ENCODE results near the gene SMURF1. TPM values are rescaled to one million over a fixed set of nuclear protein-coding genes. Genes with fewer than 3 reads are reported as not detected.

SMURF1 gene
- total RNA-seq, 3 donors from 2014 or later (not counting 1 experiment from before 2014, with no cell fraction given) = 33.3 to 34.7 (median 34.2) TPM

GRCh38 chr7:99039384-99039891, 104.5 kb downstream of the SMURF1 start:
- intact Hi-C loops (cut with micrococcal nuclease) = no loop called here
- no peak for TF ChIP-seq CTCF (IDR thresholded peaks at IDR 0.05)
- H3K4me1 ChIP-seq (ENCODE audit: control insufficient read depth, insufficient read depth, low read length) = no peaks in the 10 kb centered on the region
- Mint-ChIP-seq H3K27me3 (ENCODE audit: low read depth in 2 of 2) (no peaks in the 10 kb centered on the region), H3K36me3 (peaks cover 17% of the 10 kb centered on the region), H3K4me1 (peaks cover 7 to 10% of the 10 kb centered on the region in 2 donors), H3K4me3 (no peak overlapping the region), H3K27ac (no peak overlapping the region), H3K9me3 (no peaks in the 10 kb centered on the region)
- no peak overlapping the region for H3K27ac ChIP-seq (ENCODE audit: low read length)
- H3K27me3 ChIP-seq (ENCODE audit: control insufficient read depth, insufficient read depth, low read length) = no peaks in the 10 kb centered on the region
- DNase-seq = no peak
- no peak overlapping the region for H3K4me3 ChIP-seq (ENCODE audit: low read length)
- WGBS (ENCODE audit: insufficient coverage) = 98% methylated on average over 8 of the region's 8 CpGs
- no peaks in the 10 kb centered on the region for H3K9me3 ChIP-seq (ENCODE audit: control insufficient read depth, insufficient read depth, low read length)
- H3K36me3 ChIP-seq (ENCODE audit: control insufficient read depth, insufficient read depth, low read length) = peaks cover 77% of the 10 kb centered on the region
- no peak for ATAC-seq

- no peaks in the 10 kb centered on the region for H3K27me3 Mint-ChIP-seq (ENCODE audit: low read depth in 2 of 2)
- WGBS (ENCODE audit: insufficient coverage) = 96% methylated on average over 25 of the region's 25 CpGs
- peaks cover 11% of the 10 kb centered on the region for H3K36me3 Mint-ChIP-seq
Measured at GRCh38 chr7:99038086-99038855, 105.6 kb downstream of the SMURF1 start.

GRCh38 chr7:99037327-99037940, 106.5 kb downstream of the SMURF1 start:
- no peaks in the 10 kb centered on the region for H3K9me3 ChIP-seq (ENCODE audit: control insufficient read depth, insufficient read depth, low read length)
- H3K4me1 ChIP-seq (ENCODE audit: control insufficient read depth, insufficient read depth, low read length) = no peaks in the 10 kb centered on the region
- Mint-ChIP-seq H3K27me3 (ENCODE audit: low read depth in 2 of 2) (no peaks in the 10 kb centered on the region), H3K4me3 (no peak overlapping the region), H3K9me3 (no peaks in the 10 kb centered on the region), H3K4me1 (peaks cover 7% of the 10 kb centered on the region in 2 donors), H3K27ac (no peak overlapping the region), H3K36me3 (peaks cover 7% of the 10 kb centered on the region)
- H3K36me3 ChIP-seq (ENCODE audit: control insufficient read depth, insufficient read depth, low read length) = peaks cover 76% of the 10 kb centered on the region
- no peak overlapping the region for H3K4me3 ChIP-seq (ENCODE audit: low read length)
- 98% methylated on average over 16 of the region's 16 CpGs for WGBS (ENCODE audit: insufficient coverage)
- DNase-seq (no peak), ATAC-seq (no peak)
- no peaks in the 10 kb centered on the region for H3K27me3 ChIP-seq (ENCODE audit: control insufficient read depth, insufficient read depth, low read length)
- H3K27ac ChIP-seq (ENCODE audit: low read length) = no peak overlapping the region
- intact Hi-C loops (cut with micrococcal nuclease) = no loop called here
- TF ChIP-seq CTCF (IDR thresholded peaks at IDR 0.05) = no peak

More at GRCh38 chr7:99038086-99038855, 105.6 kb downstream of the SMURF1 start:
- no peak overlapping the region for H3K4me3 Mint-ChIP-seq
- Histone ChIP-seq H3K36me3 (ENCODE audit: control insufficient read depth, insufficient read depth, low read length) (peaks cover 80% of the 10 kb centered on the region), H3K4me1 (ENCODE audit: control insufficient read depth, insufficient read depth, low read length) (no peaks in the 10 kb centered on the region), H3K4me3 (ENCODE audit: low read length) (no peak overlapping the region), H3K27ac (ENCODE audit: low read length) (no peak overlapping the region), H3K27me3 (ENCODE audit: control insufficient read depth, insufficient read depth, low read length) (no peaks in the 10 kb centered on the region), H3K9me3 (ENCODE audit: control insufficient read depth, insufficient read depth, low read length) (no peaks in the 10 kb centered on the region)
- no peak overlapping the region for H3K27ac Mint-ChIP-seq
- H3K9me3 Mint-ChIP-seq = no peaks in the 10 kb centered on the region
- no peak for TF ChIP-seq CTCF (IDR thresholded peaks at IDR 0.05)
- intact Hi-C loops (cut with micrococcal nuclease) = no loop called here
- peaks cover 7% of the 10 kb centered on the region in 2 donors for H3K4me1 Mint-ChIP-seq
- DNase-seq = no peak
- no peak for ATAC-seq
